Measurements from ENCODE around the gene CMTM4.
"Not testable (repeated sequence)": the region's sequence is repeated elsewhere in the genome, so short reads cannot be mapped to it uniquely, and the experiment has no call there.

The CMTM4 gene

DNA sequence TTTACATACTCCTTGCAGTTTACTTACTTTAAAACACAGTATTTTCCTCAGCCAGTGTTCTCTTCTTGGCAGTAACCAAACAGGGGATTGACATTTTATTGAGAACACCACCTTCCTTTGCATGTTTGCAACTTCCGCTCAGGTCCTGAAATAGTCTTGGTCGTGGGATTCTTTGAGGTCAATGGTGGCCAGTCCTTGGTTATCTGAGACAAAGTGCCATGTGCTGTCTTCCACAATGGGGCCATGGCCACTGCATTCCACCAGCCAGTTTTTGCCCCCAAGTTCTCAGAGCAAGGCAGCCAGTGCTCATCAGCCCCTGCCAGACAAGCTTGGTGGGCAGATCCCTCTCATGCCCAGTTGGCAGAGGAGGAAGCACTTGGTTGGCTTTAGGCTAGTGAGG lies 22.9 kb downstream of the CMTM4 start:
- no peak for DNase-seq (ENCODE audit: low read depth)

DNA sequence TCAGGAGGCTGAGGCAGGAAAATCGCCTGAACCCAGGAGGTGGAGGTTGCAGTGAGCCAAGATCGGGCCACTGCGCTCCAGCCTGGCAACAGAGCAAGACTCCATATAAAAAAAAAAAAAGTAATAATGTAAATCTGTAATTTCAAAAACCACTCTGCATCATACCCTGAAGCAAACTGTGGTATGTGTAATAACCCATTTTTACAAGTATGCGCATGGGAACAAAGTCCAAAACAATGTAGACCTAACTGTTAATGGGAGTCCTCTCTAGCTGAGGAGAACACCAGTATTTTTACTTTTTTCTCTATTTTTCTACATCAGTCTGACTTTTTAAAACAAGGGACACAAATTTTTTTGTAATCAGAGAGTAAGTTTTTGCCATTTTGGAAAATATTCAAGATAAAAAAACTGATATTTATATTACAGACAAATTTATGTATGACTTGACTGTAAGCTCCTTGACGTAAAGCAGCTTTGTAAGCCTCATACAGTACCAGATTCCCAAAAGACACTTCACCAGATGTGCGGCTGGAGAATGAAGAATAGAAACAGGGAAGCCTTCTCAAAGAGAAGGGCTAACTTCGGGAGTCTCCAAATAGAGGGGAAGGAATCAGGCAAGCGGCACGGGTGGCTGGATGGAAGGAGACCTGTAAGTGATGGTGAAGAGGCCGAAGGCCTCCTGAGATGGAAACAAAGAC lies 25.7 kb downstream of the CMTM4 start:
- no peak for DNase-seq (ENCODE audit: low read depth)

DNA sequence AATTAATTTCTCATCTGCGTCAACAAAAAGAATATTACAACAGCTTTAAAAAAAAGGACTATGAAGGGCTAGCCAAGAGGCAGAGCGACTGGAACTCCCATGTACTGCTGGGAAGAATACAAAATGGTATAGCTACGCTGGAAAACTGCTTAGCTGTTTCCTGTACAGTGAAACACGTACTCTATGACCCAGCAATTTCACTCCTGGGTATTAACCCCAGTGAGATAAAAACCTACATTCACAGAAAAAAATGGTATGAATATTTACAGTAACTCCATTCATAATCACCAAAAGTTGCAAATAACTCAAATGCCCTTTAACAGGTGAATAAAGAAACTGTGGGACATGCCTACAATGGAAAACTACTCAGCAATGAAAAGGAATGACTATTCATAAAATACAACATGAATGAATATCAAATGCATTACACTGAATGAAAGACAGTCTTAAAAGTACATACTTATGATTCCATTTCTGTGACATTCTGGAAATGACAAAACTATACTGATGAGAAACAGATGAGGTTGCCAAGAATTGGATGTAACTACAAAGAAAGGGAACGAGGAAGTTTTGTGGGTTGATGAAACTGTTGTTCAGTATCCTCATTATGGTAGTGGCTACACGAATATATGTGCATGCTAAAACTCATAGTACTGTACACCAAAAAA lies 27.6 kb downstream of the CMTM4 start:
- DNase-seq (ENCODE audit: low read depth) = no peak

DNA sequence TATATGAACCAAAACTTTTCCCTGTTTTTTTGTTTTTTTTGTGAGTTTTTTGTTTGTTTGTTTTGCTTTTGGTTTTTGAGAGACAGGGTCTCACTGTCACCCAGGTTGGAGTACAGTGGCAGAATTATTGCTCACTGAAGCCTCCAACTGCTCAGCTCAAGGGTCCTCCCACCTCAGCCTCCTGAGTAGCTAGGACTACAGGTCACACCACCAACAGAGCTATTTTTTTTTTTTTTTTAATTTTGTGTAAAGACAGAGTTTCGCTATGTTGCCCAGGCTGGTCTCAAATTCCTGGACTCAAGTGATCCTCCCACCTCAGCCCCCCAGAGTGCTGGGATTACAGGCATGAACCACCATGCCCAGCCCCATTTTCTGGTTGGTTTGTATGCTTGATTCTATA lies 28.6 kb downstream of the CMTM4 start:
- no peak for DNase-seq (ENCODE audit: low read depth)

DNA sequence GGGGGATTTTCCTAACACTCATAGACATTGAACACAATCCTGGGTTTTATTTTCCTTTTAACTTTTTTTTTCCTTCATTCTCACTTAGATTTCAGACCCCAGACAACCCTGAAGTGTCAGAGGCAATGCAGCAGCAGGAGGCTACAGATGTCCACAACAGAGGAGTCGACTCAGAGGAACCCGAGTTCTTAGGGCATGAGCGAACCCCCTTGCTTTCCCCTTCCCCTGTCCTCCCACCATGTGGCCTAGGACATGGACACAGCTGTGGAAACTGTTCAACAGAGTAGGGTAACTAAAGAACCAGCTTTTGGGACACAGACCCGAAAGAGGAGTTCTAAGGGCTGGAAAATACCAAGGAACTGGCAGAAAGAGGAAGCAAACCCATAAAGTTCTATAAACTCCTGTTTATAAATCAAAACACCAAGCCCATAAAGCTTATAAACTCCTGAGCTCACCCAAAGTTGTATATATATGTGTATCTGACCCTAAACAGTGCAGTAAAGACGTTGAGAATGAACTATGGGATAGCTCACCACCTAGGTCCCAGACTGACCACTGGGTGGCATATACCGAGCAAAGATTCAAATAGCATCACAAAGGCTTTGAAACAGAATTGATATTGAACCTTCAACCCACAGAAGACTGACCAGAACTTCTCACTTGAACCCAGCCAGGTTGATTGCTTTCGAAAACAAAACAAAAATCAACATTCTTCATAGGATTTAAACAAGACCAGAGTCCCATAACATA lies 33.9 kb downstream of the CMTM4 start:
- DNase-seq (ENCODE audit: low read depth) = peak; percentile 29

DNA sequence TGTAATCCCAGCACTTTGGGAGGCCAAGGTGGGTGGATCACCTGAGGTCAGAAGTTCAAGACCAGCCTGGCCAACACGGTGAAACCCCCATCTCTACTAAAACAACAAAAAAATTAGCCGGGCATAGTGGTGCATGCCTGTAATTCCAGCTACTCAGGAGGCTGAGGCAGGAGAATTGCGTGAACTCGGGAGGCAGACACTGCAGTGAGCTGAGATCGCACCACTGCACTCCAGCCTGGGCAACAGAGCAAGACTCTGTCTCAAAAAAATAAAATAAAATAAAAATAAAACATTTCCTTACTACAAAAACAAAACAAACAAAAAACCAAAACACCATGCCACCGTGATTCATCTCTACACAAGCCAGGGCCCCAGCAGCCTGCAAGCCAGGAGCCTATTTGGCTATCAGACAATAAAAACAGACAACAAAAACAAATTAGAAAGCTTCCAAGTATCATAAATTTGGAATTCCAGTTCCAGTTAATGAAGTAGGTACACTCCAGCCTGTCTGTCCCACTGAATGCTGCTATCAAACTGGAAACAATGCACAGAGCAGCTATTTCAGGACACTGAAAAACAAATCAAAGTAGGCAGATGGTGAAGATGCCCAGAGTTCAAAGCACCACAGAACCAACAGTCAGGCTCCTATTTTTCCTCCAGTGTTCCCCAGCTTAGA lies 34.7 kb downstream of the CMTM4 start:
- DNase-seq (ENCODE audit: low read depth) = not testable (repeated sequence)

DNA sequence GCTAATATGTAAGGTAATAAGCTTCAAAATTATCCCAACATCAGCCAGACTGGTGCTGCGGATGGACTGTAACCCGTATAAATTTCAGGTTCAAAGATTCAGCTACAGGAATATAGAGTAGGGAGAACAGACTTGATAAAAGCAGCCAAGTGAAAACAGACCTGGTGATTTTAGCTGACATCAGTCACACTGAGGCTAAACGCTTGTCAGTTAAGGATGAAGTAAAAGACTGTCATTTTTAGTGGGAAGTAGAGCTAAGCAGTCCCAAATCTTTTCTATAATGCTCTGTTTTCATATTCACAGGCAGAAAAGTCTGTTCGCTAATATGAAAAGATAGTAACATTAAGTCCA lies 35.4 kb downstream of the CMTM4 start:
- DNase-seq (ENCODE audit: low read depth) = no peak

DNA sequence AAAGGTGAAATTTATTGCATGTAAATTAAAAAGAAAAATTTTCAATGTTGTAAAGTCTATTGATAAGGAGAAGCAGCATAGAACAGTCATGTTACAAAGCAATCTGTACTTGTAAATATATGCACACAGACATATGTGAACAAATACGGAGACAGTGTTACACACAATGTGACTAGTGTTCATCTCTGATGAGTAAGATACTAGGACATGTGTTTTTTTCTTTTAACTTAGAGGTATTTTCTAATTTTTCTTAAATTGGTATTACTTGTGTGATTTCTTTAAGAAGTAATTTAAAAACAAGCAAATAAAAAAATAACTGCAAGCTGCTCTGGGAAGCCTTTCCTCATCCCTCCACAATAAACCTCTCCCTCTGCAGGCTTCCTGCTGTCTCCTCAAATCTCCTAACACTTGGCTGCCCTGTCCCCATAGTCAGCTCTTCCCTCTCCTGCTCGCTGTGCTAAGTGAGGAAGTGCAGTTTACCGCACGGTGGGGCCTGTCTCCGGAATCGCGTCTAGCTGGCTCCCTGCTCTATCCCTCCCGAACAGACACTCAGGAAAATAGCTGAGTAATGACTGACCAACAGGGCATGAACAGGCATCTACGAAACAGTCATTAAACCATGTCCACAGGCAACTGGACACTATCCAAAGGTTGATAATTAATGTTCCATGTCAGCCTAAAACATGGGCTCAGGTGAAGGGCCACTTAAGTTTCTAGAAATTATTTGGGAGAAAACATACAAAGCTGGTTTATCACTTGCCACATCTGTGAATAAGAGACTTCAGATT lies 35.9 kb downstream of the CMTM4 start:
- peak; percentile 75 for DNase-seq (ENCODE audit: low read depth)

DNA sequence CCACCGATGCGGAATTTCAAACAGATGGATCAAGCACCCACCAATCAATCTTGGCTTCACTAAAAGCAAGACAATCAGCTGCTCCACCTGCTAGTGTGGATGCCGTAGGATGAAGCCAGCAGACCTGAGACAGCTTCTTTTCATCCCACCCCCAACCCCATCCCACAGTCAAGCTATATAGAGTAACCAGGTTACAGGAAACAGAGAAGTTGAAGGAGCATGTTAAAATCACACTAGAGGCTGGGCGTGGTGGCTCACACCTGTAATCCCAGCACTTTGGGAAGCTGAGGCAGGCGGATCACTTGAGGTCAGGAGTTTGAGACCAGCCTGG lies 37.7 kb downstream of the CMTM4 start:
- no peak for DNase-seq (ENCODE audit: low read depth)

DNA sequence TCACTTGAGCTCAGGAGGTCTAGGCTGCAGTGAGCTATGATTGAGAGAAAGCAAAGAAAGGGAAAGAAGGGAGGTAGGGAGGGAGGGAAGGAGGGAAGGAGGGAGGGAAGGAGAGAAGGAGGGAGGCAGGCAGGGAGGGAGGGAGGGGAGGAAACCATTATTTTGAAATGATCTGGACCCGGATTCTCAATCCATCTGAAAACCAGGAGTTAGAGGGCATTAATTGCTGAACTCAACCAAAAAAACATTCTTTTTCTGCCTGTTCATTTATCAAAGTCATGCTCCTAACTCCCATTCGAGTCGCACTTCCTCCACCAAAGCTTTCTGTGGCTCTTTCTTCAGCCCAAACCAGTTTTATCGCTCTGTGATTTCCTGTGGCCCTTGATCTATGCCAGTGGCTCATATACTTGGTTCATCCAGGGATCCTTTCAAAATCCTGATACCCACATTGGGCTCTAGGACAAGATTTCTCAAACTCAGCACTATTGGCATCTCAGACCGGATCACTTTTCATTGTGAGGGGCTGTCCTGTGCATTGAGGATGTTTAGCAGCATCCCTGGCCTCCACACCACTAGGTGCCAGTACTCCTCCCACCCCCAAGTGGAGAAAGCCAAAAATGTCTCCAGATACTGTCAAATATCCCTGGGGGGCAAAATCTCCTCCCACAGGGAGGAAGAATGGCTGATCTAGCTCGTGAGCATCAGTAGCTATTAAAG lies 38.2 kb downstream of the CMTM4 start:
- no peak for DNase-seq (ENCODE audit: low read depth)

DNA sequence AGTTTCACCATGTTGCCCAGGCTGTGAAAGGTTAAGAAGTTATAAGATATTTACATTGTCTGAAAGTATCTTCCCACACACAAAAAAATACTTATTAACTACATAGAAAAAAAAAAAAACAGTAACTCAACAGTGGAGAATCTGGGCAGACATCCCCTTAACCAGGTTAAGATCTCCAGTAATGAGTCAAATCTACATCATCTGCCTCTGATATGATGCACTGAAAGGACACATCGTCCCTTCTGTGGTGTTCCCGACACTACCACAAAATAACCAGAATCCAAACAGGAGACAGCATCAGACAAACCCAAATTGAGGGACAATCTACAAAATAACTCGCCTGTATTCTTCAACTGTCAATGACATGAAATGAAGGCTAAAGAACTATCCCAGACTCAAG lies 40.0 kb downstream of the CMTM4 start:
- no peak for DNase-seq (ENCODE audit: low read depth)

DNA sequence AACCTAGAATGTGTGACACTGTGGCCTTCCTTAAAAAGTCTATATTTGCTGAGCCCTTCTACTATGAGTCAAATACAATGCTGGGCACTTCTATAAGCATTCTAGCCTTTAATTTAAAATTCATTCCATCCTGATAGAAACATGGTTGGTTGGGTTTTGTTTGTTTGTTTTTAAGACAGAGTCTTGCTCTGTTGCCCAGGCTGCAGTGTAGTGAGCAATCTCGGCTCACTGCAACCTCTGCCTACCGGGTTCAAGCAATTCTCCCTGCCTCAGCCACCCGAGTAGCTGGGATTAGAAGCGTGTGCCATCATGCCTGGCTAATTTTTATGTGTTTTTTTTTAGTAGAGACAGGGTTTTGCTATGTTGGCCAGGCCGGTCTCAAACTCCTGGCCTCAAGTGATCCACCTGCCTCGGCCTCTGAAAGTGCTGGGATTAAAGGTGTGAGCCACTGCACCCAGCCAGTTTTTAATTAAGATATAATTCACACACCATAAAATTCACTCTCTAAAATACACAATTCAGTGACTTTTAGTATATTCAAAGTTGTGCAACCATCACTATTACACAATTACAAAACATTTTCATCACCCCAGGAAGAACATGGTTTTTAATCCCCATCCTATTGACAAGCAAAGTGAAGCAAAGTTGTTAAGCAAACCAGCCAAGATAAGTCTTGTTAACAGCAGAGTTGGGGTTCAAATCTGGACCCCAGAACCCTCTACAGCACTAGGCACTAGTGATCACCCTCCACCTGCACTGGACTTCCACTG lies 42.8 kb downstream of the CMTM4 start:
- DNase-seq (ENCODE audit: low read depth) = no peak

DNA sequence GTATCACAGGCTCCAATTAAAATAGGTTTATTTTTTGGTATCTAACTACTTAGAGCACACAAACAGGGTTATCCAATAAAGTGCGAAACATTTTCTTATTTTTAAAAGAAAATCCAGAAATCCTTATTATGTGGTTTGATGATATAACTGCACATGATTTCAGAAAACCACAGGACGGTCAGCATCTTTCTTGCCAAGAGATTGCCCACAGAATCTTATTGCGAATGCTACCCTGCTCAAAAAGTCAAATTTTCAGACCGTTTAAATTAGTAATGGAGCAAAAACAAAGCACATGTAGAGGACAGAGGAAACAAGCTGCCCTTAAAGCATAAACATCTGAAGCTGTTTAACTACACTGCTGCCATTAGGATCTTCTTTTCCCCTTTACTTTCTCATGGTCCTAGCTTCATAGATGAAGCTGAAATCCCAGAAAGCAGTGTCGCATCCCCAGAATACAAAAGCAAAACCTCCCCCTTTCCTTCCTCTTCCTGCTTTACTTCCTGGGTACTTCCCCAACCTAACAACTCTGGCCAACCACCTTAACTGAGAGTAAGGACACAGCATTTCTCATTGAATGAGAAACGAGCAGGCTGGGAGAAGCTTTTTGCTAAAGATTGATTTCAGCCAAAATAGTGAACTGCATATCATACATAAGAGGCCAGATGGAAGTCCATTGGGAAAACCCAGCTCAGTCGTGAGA lies 43.7 kb downstream of the CMTM4 start:
- peak; percentile 51 for DNase-seq (ENCODE audit: low read depth)

DNA sequence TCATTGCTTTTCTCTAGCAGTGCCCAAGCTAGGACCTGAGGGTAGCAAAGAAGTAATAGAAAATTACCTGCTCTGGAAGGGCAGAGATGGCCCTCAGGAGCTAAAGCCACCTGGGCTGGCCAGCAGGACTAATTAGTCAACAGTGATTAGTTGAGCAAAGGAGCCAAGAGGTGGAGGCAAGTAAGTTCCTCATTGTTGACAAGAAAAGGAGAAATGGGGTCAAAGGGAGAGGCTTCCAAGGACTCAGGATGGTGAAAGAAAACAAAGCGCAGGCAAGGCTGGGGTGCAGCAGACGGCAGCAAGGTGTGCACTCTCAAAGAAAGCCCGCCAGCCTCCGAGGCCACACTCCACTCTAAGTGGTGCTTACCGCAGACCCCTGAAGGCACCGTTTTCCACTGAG lies 44.6 kb downstream of the CMTM4 start:
- no peak for DNase-seq (ENCODE audit: low read depth)

DNA sequence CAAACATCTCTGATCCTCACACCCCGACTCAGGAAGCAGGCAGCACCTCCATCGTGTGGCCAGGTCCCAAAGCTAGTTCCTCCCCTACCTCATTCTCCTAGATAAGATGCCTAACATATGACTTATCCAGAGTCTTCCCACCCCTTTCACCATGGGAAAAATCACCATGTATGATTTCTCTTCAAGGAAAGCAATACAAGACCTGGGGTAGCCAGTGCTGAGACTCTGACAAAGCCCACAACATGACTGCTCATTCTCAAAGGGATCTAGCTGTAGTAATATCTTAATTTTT lies 45.1 kb downstream of the CMTM4 start:
- no peak for DNase-seq (ENCODE audit: low read depth)

DNA sequence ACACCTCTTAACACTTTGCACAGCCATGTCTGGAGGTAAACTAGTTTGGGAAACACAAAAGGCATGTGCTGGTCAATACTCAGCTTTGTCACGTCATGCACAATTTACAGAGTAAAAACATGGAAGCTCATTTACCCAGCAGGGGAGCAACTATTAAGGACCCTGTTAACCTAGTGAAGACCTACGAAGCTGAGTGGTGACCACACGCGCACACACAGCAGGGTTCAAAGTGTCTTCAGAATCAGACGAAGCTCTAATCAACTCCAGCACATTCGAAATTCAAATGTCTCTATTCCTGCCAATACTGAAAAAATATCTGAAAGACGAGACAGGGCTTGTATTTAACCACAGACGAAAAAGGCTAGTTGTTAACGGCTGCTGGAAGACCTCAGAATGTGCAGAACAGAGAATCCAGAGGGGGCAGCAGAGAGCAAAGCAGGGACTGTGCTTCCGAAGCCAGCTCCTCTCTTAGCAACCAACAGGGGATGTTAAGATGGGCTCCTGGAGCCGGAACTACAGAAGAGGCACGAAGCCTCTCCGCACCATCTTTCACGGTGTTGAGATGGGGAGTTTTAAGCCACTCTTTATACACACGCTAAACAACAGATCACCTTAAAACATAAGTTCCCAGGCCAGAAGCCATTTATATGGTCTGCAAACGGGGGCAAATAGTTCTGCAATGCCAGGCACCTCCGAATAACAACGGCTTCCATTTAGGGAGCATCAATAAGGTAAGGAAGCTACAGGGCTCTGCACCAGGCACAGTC lies 45.7 kb downstream of the CMTM4 start:
- DNase-seq (ENCODE audit: low read depth) = peak; percentile 79

DNA sequence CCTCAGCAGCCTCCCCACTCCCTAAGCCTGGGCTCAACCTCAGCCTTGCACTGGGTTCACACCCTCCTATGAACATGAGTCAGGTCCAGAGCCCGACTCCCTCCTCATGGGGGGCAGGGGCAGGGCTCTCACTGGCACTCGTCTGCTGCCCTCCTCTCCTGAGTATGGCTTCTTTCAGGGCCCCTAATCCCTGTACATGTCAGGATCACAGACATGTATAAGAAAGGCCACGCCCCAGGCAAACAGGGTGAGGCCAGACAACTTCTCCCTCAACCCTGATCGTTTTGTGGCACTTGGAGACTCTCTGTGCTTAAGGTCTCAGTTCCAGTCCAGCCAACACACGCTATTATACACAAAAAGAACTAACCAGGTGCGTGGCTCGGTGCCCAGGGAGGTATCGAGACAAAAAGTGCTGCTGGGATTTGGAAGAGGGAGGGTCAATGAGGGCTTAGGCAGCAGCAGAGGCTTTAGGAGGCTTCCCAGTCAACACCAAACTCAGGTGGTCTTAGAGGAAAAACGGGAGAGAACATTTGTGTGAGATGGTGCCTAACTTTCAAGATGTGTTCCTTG lies 46.8 kb downstream of the CMTM4 start:
- DNase-seq (ENCODE audit: low read depth) = no peak

DNA sequence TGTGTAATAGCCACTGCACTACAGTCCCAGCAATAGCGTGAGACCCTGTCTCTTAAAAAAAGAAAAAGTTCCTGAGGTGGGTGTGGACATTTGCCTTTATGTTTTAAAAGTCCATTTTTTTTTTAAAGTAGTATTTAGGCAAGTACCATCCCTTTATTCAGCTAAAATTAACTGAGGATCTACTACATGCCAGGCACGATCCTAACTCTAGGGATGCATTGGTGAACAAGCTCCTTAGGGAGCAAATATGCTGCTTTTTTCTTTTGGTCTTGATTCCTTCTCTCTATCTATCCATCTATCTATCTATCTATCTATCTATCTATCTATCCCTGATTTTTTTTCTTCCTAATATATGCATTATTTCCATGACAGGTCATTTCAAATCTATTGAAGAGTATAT lies 47.4 kb downstream of the CMTM4 start:
- DNase-seq (ENCODE audit: low read depth) = no peak

DNA sequence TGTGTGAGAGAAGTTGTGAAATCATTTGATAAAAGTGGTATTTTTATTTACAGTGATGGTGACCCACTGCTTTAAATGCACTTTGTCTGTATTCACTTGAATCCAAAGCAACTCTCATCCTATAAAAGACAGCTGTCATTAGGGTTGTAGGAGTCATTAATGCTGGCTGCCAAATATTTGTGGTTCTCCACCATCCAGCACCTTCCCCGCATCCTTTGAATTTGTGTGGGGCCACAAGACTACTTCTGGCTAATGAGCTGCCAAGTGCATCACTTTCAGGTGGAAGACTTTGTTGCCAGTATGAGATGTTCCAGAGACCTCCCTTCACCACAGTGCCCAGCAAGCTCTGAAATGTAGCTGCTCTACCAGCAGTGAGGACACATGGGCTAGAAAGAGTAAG lies 48.7 kb downstream of the CMTM4 start:
- no peak for DNase-seq (ENCODE audit: low read depth)
